ENCODE measurements around the gene ZBTB12. TPM values are rescaled to one million over a fixed set of nuclear protein-coding genes. Genes with fewer than 3 reads are reported as not detected.

The ZBTB12 gene
- total RNA-seq, 4 donors from 2014 or later, result 0.83 to 2.8 (median 1.0) TPM

- Histone ChIP-seq H3K27ac (no peak overlapping the region), H3K9me3 (no peaks in the 10 kb centered on the region), H3K4me1 (peaks cover 0 to 6% (median 0%) of the 10 kb centered on the region in 3 donors), H3K36me3 (peaks cover 53 to 100% (median 77%) of the 10 kb centered on the region in 3 donors), H3K4me3 (no peak overlapping the region), H3K27me3 (no peaks in the 10 kb centered on the region)
- intact Hi-C loops (cut with DNase I), result no loop called here
- no peak for DNase-seq
- TF ChIP-seq CTCF (IDR thresholded peaks at IDR 0.05) (no peak), POLR2A (IDR thresholded peaks at IDR 0.05) (no peak)
- WGBS, 2 donors, result 95% methylated on average over 11 of the region's 22 CpGs; no CpG with 5 or more reads in 1 of the 2 donors
Measured at GRCh38 chr6:31884528-31885035, 17.3 kb downstream of the ZBTB12 start.

GRCh38 chr6:31883676-31884075 is 18.2 kb downstream of the ZBTB12 start:
- Histone ChIP-seq H3K4me3 (no peak overlapping the region), H3K4me1 (peaks cover 0 to 7% (median 0%) of the 10 kb centered on the region in 3 donors), H3K36me3 (peaks cover 47 to 94% (median 69%) of the 10 kb centered on the region in 3 donors), H3K9me3 (no peaks in the 10 kb centered on the region), H3K27me3 (no peaks in the 10 kb centered on the region), H3K27ac (no peak overlapping the region)
- no peak for TF ChIP-seq CTCF (IDR thresholded peaks at IDR 0.05)
- TF ChIP-seq POLR2A (IDR thresholded peaks at IDR 0.05), result no peak
- 83 to 93% methylated on average over 5 to 9 of the region's 12 CpGs for WGBS, 2 donors
- DNase-seq, result no peak
- intact Hi-C loops (cut with DNase I), result no loop called here

GRCh38 chr6:31882344-31882743 is 19.5 kb downstream of the ZBTB12 start:
- H3K27ac ChIP-seq, result no peak overlapping the region
- H3K4me1 ChIP-seq, result peaks cover 0 to 10% (median 0%) of the 10 kb centered on the region in 3 donors
- TF ChIP-seq CTCF (IDR thresholded peaks at IDR 0.05), result no peak
- TF ChIP-seq POLR2A (IDR thresholded peaks at IDR 0.05), result no peak
- 93 to 100% methylated on average over 1 to 4 of the region's 6 CpGs for WGBS, 2 donors
- DNase-seq, result no peak
- H3K9me3 ChIP-seq, result no peaks in the 10 kb centered on the region
- H3K36me3 ChIP-seq, result peaks cover 34 to 81% (median 56%) of the 10 kb centered on the region in 3 donors
- intact Hi-C loops (cut with DNase I), result no loop called here
- H3K27me3 ChIP-seq, result no peaks in the 10 kb centered on the region
- no peak overlapping the region for H3K4me3 ChIP-seq

GRCh38 chr6:31881136-31881859 is 20.6 kb downstream of the ZBTB12 start:
- Histone ChIP-seq H3K9me3 (no peaks in the 10 kb centered on the region), H3K4me3 (no peak overlapping the region), H3K27me3 (no peaks in the 10 kb centered on the region), H3K4me1 (peaks cover 0 to 10% (median 0%) of the 10 kb centered on the region in 3 donors), H3K36me3 (peaks cover 24 to 70% (median 46%) of the 10 kb centered on the region in 3 donors), H3K27ac (no peak overlapping the region)
- intact Hi-C loops (cut with DNase I), result no loop called here
- DNase-seq, result no peak
- WGBS, 2 donors, result 80 to 85% methylated on average over 9 of the region's 9 CpGs
- no peak for TF ChIP-seq POLR2A (IDR thresholded peaks at IDR 0.05)
- no peak for TF ChIP-seq CTCF (IDR thresholded peaks at IDR 0.05)

- H3K36me3 ChIP-seq, result peaks cover 24 to 64% (median 42%) of the 10 kb centered on the region in 3 donors
- TF ChIP-seq CTCF (IDR thresholded peaks at IDR 0.05), result no peak
- TF ChIP-seq POLR2A (IDR thresholded peaks at IDR 0.05), result no peak
- H3K4me1 ChIP-seq, result peaks cover 0 to 10% (median 0%) of the 10 kb centered on the region in 3 donors
- H3K27ac ChIP-seq, result no peak overlapping the region
- WGBS, 2 donors, result 83 to 85% methylated on average over 7 to 9 of the region's 10 CpGs
- intact Hi-C loops (cut with DNase I), result no loop called here
- DNase-seq, result no peak
- H3K27me3 ChIP-seq, result no peaks in the 10 kb centered on the region
- no peak overlapping the region for H3K4me3 ChIP-seq
- no peaks in the 10 kb centered on the region for H3K9me3 ChIP-seq
Measured at GRCh38 chr6:31880616-31881015, 21.3 kb downstream of the ZBTB12 start.

Data from esophagus squamous epithelium (tissue), 5 donors.